HepG2 (cell line): Measurements from ENCODE around the gene TMEM125. TPM values are rescaled to one million over a fixed set of nuclear protein-coding genes. Genes with fewer than 3 reads are reported as not detected.

Experiments used
- GATAD2A ChIP-seq: IDR thresholded peaks from 2 replicates; pipeline ENCODE4 v1.6.1; 2016
- GTF2F1 ChIP-seq: fragments of 150-350 bp; IDR thresholded peaks from 2 replicates; pipeline ENCODE4 v1.6.1; 2014; ENCODE audit warnings: low read length
- MAFF ChIP-seq: IDR thresholded peaks from 2 replicates; pipeline ENCODE4 v1.6.1; 2011; ENCODE audit warnings: low read depth, low read length, improper control_type of control experiment
- MAFK ChIP-seq, 2 experiments: IDR thresholded peaks in 1 of 2; conservative IDR thresholded peaks in 1 of 2; 2 replicates each; pipeline ENCODE4 v1.6.1; 2011; ENCODE audit warnings: improper control_type of control experiment in 2 of 2, low read length in 2 of 2
- SMAD3 ChIP-seq: sonication (generic); formaldehyde crosslinking; IDR thresholded peaks from 2 replicates; pipeline ENCODE4 v1.4.0; 2020; ENCODE audit warnings: missing genetic modification reagents
- TEAD3 ChIP-seq: optimal IDR thresholded peaks from 2 replicates; pipeline ENCODE3; 2016; ENCODE audit warnings: borderline replicate concordance
- ZNF329 ChIP-seq: sonication (generic); formaldehyde crosslinking; IDR thresholded peaks from 2 replicates; pipeline ENCODE4 v1.9.0; 2021; ENCODE audit warnings: low read depth, mild to moderate bottlenecking, missing genetic modification reagents
- ZNF577 ChIP-seq: sonication (generic); formaldehyde crosslinking; IDR thresholded peaks from 2 replicates; pipeline ENCODE4 v1.4.0; 2020; ENCODE audit warnings: mild to moderate bottlenecking, low read depth, missing genetic modification reagents, borderline replicate concordance
- ZNF891 ChIP-seq: sonication (generic); formaldehyde crosslinking; IDR thresholded peaks from 2 replicates; pipeline ENCODE4 v1.5.0; 2020; ENCODE audit warnings: mild to moderate bottlenecking, missing genetic modification reagents
- polyA plus RNA-seq, 8 experiments: library from polyadenylated mRNA; depleted of rRNA in 3 of 8; stranded (reverse) in 7 of 8; unstranded in 1 of 8; fragments of >200 nt; fragmentation: Illumina TruSeq in 4 of 8; extraction: Trizol in 4 of 8; gene quantifications; 2 replicates each; pipeline versions ENCODE4 v1.2.1 to v1.2.3, GENCODE V29; 2011 to 2016; ENCODE audit warnings: low read depth in 4 of 8, missing spikeins in 1 of 8, mixed read lengths in 1 of 8; ENCODE audit not compliant: insufficient read depth in 1 of 8
- total RNA-seq, 5 experiments: library from RNA; depleted of rRNA; stranded (reverse); fragments of >200 nt; fragmentation: Illumina TruSeq; extraction: Trizol; gene quantifications; 2 replicates each; pipeline ENCODE4 v1.2.3, GENCODE V29; 2016; ENCODE audit warnings: low read depth in 1 of 5
- TF ChIP-seq, protein P1 (sequence below): sonication (generic); formaldehyde crosslinking; IDR thresholded peaks from 2 replicates; pipeline ENCODE4 v1.5.1; 2020; ENCODE audit warnings: mild to moderate bottlenecking, missing genetic modification reagents
- TF ChIP-seq, protein P2 (sequence below): sonication (generic); formaldehyde crosslinking; IDR thresholded peaks from 2 replicates; pipeline ENCODE4 v1.5.1; 2020; ENCODE audit warnings: mild to moderate bottlenecking, missing genetic modification reagents, moderate library complexity
- TF ChIP-seq, protein P3 (sequence below): sonication (generic); formaldehyde crosslinking; IDR thresholded peaks from 2 replicates; pipeline ENCODE4 v1.5.0; 2020; ENCODE audit warnings: mild to moderate bottlenecking, missing genetic modification reagents, borderline replicate concordance
- TF ChIP-seq, protein P4 (sequence below): sonication (generic); formaldehyde crosslinking; IDR thresholded peaks from 2 replicates; pipeline ENCODE4 v1.5.1; 2020; ENCODE audit warnings: mild to moderate bottlenecking, missing genetic modification reagents, moderate library complexity

The TMEM125 gene
- total and polyA plus RNA-seq, 2 of the 13 experiments (the other 11 are each of a cell fraction or from before 2014, with no cell fraction given), result 0.03 TPM; not detected in 1

DNA sequence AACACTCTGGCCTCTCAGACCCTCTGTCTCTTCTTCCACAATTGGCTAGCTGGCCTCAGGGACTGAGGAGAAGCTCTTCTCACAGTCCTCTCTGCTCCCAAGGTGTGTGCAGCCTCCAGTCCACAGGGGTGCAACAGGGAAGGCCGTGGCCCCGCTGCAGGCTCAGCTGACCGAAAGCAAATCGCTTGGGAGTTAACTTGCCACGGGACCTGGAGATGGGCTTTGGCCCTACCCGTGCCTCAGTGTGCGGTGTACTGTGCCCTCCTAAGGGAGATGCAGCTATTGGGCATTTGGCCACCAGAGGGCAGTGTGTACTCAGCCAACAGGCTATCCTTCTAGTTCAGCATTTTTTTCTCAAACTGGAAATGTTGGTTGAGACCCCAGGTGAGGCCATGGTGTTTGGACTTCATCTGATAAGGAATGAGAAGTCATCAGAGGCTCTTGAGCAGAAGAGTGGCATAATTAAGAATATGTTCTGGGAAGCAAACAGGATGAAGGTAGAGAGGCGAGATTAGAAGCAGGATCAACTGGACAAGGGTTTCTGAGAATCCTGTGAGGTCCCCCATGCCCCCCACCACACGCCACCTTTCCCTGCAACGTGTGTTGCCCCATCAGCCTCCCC lies 42.5 kb upstream of the TMEM125 start (continued):
- TF ChIP-seq, protein P1, sequence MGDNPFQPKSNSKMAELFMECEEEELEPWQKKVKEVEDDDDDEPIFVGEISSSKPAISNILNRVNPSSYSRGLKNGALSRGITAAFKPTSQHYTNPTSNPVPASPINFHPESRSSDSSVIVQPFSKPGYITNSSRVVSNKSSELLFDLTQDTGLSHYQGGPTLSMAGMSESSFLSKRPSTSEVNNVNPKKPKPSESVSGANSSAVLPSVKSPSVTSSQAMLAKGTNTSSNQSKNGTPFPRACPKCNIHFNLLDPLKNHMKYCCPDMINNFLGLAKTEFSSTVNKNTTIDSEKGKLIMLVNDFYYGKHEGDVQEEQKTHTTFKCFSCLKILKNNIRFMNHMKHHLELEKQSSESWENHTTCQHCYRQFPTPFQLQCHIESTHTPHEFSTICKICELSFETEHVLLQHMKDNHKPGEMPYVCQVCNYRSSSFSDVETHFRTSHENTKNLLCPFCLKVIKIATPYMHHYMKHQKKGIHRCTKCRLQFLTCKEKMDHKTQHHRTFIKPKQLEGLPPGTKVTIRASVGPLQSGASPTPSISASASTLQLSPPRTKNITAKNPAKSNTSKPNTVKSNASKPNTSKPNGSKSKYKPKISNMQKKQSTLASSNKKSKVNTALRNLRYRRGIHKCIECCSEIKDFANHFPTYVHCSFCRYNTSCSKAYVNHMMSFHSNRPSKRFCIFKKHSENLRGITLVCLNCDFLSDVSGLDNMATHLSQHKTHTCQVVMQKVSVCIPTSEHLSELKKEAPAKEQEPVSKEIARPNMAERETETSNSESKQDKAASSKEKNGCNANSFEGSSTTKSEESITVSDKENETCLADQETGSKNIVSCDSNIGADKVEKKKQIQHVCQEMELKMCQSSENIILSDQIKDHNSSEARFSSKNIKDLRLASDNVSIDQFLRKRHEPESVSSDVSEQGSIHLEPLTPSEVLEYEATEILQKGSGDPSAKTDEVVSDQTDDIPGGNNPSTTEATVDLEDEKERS, result 0 out of 2 replicates have a peak, but pooled peaks have one; percentile 36
- TF ChIP-seq, protein P2, sequence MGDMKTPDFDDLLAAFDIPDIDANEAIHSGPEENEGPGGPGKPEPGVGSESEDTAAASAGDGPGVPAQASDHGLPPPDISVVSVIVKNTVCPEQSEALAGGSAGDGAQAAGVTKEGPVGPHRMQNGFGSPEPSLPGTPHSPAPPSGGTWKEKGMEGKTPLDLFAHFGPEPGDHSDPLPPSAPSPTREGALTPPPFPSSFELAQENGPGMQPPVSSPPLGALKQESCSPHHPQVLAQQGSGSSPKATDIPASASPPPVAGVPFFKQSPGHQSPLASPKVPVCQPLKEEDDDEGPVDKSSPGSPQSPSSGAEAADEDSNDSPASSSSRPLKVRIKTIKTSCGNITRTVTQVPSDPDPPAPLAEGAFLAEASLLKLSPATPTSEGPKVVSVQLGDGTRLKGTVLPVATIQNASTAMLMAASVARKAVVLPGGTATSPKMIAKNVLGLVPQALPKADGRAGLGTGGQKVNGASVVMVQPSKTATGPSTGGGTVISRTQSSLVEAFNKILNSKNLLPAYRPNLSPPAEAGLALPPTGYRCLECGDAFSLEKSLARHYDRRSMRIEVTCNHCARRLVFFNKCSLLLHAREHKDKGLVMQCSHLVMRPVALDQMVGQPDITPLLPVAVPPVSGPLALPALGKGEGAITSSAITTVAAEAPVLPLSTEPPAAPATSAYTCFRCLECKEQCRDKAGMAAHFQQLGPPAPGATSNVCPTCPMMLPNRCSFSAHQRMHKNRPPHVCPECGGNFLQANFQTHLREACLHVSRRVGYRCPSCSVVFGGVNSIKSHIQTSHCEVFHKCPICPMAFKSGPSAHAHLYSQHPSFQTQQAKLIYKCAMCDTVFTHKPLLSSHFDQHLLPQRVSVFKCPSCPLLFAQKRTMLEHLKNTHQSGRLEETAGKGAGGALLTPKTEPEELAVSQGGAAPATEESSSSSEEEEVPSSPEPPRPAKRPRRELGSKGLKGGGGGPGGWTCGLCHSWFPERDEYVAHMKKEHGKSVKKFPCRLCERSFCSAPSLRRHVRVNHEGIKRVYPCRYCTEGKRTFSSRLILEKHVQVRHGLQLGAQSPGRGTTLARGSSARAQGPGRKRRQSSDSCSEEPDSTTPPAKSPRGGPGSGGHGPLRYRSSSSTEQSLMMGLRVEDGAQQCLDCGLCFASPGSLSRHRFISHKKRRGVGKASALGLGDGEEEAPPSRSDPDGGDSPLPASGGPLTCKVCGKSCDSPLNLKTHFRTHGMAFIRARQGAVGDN (CRISPR knock-in tag), result peak; percentile 29
- TF ChIP-seq TEAD3 (peak; percentile 18), SMAD3 (0 out of 2 replicates have a peak, but pooled peaks have one; percentile 36), MAFF (peak; percentile 67), ZNF891 (CRISPR knock-in tag) (no peak), MAFK (conservative IDR thresholded peaks at IDR 0.05 in 1 of 2, IDR thresholded peaks at IDR 0.05 in 1 of 2; ENCODE audit: low read length in 2 of 2) (peak; percentile 48 to 53; a peak in 2 of 4 replicates), GTF2F1 (no peak), GATAD2A (CRISPR knock-in tag) (peak; percentile 27; the same call in 1 of the 2 replicates), ZNF329 (CRISPR knock-in tag) (0 out of 2 replicates have a peak, but pooled peaks have one; percentile 44), ZNF577 (CRISPR knock-in tag) (no peak)
- TF ChIP-seq, protein P3, sequence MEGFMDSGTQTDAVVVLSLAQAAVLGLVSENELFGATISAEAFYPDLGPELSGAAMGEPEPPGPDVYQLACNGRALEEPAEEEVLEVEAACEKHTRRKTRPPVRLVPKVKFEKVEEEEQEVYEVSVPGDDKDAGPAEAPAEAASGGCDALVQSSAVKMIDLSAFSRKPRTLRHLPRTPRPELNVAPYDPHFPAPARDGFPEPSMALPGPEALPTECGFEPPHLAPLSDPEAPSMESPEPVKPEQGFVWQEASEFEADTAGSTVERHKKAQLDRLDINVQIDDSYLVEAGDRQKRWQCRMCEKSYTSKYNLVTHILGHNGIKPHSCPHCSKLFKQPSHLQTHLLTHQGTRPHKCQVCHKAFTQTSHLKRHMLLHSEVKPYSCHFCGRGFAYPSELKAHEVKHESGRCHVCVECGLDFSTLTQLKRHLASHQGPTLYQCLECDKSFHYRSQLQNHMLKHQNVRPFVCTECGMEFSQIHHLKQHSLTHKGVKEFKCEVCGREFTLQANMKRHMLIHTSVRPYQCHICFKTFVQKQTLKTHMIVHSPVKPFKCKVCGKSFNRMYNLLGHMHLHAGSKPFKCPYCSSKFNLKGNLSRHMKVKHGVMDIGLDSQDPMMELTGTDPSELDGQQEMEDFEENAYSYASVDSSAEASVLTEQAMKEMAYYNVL (CRISPR knock-in tag), result 0 out of 2 replicates have a peak, but pooled peaks have one; percentile 30
- TF ChIP-seq, protein P4, sequence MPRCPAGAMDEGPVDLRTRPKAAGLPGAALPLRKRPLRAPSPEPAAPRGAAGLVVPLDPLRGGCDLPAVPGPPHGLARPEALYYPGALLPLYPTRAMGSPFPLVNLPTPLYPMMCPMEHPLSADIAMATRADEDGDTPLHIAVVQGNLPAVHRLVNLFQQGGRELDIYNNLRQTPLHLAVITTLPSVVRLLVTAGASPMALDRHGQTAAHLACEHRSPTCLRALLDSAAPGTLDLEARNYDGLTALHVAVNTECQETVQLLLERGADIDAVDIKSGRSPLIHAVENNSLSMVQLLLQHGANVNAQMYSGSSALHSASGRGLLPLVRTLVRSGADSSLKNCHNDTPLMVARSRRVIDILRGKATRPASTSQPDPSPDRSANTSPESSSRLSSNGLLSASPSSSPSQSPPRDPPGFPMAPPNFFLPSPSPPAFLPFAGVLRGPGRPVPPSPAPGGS (CRISPR knock-in tag), result peak; percentile 65; the same call in 1 of the 2 replicates
- TF ChIP-seq, all 625 proteins: peak for 21
